Activated T-helper 1 cell treated with anti-CD3 and anti-CD28 coated beads, Interleukin-2, amount 50 U/mL, for 16 hours (primary cell): Measurements from ENCODE around the gene ARVCF.

Source experiments
- DNase-seq, 2 donors: peaks; one replicate each; pipeline ENCODE4 v3.0.0-alpha.2; 2020; ENCODE audit warnings: low read depth in 1 of 2, low spot score in 1 of 2

ARVCF gene

DNA sequence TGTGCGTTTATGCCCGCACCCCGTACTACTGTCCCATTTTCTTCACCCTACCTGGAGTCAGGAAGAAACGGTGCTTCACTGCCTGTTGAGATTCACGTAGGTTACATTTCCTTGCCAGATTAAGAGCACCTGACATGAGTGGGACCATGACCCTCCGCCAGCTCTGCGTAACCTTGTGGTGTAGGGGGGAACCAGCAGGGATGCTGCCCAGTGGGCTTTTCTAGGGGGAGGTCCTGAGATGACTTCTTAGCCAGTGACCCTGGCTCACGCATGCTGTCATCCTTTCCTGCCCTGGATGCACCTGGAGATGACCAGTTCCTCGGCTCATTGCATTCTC is 967 bp upstream of the ARVCF start:
- DNase-seq: no peak

DNA sequence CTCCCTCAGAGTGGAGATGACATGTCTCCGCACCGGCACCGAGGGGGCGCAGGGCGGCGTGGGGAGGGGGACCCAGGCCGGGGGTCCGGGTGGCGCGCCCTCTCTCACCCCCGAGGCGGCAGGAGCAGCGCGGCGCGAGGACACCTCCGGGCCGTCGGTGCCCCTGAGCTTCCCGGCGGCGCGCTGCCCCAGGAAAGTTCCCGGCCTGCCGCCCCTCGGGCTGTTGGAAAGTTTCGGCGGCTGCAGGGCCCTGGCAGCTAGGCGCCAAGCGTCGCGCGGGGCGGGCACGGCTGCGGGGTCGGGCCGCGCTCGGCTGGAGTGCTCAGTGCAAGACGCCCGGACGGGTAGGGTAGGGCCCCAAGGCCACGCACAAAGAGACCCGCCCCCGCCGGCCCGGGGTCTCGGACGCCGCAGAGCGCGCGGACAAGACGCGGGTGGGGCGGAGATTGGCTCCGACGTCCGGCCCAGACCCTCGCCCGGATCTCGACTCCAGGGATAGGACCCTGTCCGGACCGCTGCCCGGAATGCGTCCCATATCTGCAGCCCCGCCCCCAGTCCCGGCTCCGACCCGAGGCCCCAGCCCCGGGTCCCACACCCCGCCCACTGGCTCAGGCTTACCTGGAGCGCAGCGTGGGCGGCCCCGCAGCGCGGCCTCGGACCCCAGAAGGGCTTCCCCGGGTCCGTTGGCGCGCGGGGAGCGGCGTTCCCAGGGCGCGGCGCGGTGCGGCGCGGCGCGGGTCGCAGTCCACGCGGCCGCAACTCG is 471 bp downstream of the ARVCF start:
- no peak for DNase-seq

DNA sequence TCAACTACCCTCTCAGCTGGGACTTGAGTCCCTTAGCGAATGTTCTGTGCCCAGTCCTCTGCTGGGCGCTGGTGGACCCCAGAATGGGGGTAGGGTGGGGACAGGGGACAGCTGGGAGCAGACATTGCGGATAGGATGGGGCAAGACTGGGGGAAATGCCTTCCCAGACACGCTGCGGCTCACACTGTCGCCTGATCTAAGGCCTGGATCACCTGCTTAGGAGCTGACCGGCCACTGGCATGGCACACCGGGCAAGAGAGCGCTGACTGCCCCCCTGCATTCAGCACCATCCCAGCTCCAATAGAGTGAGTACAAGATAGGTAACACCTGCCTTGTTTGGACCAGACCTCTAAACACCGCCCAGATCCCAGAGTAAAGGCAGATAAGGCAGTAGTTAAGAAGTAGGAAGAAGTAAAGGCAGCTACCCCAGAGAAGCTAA is 1.4 kb downstream of the ARVCF start:
- no peak for DNase-seq

DNA sequence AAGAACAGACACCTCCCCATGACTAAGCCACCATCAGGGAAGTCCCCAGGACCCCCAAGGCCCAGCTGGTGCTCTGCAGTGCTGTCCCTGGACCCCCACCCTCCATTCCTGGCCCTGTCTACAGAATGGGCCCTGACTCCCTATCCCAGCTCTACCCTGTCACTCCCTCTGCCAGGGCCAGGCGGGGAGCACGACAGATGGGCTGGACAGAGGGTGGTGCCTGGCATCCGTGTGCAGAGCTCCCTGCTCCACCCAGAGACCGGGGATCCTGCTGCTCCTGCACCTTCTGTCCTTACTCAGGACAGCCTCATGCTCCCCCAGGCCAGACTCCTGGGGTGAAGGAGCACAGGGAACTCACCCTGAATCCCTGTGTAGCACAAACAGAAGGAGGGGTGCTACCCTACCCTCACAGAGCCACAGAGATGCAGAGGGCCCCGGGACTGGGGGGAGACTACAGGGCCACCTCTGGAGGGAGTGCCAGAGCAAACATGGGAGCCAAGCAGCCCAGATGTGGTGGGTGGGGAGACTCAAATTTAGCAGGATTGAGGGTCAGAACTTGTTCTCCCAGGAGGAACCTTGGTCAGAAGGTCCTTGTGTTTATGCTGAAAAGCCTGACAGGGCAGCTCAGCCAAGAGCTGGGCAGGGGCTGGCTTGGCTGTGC is 2.0 kb downstream of the ARVCF start:
- DNase-seq: no peak

DNA sequence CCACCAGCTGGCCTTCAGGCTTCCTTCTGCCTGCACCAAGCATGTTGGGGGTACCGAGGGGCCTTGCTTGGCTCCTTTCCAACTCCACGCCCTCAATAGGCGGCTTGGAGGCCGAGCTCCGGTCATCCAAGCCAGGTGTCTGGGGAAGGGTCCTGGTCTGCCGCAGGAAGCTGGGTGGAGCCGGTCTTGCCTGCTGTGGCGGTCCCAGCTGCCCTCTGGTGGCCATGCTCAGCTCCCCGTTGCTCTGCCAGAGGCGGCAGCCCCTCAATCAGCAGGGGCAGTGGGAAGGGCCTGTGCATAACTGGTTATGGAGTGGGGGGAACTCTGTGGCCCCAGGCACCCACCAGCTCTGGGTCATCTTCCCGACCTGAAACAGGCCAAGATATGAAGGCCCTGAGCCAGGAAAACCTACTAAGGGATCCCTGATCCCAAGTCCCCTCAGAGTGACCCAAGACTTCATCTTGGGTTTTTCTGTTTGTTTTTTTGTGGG is 3.2 kb downstream of the ARVCF start:
- no peak for DNase-seq

DNA sequence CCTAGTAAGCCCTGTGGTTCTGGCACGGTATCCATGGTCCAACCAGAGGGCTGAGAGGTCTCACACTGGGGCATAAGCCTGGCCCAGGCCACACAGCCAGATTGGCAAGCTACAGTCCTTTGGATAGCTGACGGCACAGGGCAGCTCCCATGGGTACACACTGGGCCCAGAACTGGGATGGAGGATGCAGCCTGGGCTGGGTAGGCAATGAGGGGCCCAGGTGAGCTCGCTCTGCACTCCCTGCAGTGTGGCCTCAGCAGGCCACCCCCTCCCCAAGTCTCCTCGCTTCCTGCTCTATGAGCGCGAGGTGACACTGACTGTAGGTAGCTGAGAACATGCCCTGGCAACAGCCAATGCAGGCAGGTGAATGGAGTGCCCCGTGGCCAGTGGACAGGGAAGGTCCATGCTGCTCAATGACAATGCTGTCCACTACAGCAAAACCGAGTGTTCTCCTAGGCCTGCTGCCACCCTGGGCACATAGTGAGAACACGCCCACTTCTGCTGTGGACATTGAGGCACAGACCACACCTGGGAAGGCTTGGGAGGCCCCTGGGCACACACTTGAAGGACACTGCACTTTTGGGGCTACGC is 3.8 kb downstream of the ARVCF start:
- DNase-seq: no peak

DNA sequence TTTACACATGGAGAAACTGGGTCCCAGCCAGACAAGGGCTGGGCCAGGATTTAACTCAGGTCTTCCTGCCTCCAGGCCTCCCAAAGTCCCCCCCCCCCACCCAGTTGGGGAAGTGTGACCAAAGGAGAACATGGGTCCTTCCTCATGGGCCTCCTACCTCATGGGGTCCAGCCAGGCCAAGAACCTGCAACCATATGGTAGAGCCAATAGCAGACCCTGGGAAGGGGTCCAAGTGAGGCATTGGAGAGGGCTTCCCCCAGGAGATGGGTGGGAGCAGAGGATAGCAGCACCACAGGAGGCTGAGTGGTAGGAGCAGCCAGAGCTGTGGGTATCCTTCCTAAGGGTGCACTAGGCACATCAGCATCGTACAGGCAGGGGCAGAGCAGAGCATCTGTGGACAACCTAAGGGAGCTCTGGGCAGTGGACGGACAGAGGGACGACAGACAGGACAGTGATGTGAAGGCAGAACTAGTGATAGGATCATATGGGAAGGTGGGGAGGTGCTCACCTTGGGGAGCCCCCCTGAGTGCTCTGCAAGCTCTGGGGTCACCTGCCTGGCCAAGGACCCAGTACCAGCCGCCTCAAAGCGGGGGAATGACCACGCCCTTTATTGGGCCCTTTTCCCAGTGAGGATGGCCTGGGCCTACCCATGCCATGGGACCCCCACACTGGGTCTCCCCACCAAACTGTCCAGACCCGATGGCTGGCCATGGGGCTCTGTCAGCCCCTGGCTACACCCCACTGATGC is 4.5 kb downstream of the ARVCF start:
- DNase-seq: no peak

DNA sequence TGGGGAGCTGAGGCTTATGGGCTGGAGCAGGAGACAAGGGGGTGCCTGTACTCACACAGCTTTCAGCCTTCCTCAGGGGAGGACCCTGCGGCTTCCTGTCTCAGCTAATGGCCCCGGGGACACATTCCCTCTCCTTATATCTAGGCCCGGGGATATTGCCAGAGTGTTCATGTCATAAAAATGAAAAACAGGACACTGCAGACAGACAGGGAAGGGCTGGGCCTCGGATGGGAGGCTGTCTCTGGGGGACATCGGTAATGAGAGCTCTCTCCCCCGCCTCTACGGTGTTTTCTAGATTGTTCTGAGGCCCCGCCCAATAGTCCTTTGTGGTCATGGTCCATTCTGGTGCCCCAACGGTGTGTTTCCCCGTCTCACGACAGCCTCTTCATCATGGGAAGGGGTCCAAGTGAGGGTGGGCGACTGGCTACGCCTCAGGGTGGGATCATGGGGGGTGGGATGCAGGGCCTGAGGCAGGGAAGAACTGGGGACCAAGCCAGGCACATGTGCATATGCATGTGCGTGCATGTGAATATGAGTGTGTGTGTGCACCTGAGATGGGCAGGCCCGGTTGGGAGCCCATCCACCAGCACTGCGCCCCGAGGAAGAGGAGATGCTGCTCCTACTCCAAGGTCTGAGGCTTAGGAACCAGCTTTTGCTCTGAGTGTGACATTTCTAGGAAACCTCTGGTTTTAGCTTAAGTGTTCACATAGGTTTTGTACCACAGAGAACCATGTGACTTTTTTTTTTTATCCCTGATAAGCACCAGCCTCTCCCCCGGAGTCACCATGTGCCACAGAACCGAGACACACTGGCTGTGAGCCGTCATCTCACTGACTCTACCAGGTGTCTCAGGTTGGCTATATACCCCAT is 5.3 kb downstream of the ARVCF start:
- no peak for DNase-seq

DNA sequence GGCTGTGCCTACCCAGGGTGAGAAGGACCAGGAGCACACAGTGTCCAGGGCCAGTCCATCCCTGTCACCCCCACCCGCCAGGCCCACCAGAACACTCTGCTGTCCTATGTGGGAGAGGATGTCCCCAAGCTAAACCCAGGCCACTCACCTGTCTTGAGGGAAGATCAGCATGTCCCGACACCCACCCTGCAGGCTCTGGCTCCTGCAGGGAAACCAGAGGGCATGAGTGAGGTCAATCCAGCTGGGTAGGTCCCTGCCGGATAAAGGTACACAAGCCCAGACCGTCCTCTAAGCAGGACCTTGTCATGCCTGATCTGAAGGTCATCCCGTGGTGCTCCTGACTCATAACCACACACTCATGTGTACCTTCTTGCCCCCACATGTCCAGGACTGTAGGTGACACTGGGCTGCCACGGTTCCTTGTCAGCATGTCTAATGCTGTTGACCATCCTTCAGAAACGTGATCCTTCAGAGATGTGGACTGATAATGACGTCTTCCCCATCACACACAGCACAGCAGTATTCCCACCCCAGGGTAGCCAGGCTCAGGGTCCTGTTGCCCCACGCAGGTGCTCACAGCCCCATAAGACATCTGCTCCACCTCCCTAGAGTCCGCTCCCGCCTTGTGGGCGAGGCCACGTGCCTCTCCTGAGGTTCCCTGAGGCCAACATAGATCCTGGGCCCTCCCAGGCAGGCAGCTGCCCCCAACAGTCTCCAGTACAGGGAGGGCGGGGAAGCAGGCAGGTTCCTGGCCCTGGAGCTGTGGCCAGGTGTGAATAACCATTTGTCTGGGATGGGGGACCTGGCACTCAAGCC is 6.1 kb downstream of the ARVCF start:
- no peak for DNase-seq

DNA sequence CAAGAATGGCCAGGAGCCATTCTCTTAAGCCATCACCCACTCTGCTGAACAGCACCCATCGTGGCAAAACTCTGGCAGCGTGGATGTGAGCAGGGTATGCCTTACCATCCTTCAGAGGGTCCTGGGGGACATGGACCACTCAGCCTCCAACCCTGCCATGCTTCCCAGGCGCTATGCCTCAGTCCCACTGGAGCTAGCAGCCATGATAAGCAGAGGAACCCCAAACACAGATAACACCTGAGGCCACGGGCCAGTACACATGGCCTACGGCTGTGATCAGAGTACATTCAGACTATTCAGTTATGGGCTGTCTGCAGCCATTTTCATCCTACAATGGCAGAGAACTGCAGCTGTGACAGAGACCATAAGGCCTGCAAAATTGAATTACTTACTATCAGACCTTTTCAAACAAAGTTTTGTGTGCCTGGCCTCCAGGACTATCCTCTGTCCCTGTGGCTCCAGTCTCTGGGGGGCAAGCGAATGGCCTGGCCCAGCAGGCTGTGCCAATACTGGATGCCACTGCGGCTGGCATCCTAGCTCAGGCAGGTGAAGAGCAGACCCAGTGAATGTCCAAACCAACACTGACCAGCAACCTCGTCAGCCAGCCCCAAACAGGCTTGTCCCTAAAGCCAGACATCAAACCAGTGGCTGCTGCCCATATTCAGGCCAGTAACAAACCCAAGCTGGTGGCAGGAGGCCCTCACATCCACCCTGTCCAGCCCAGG is 6.9 kb downstream of the ARVCF start:
- no peak for DNase-seq

DNA sequence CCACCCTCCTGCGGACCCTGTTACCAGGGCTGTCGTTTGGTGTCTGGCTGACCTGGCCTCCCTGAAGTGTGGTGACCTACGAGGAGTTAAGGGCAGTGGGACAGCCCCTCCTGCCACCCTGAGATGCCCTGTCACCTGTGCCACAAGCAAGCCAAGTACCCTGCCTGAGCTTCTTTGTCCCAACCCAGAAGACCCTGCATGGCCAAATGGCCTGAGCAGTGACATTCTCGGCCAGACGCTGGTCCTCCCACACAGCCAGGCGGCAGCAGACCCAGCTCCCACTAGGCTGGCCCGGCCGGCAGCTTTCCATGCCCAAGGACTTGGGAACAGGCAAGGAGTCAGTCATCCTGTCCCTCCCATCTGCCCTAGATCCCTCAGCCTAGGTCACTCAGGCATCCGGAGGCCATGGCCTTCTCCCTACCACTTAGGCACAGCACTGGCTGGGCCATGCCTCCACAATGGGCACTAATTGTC is 7.6 kb downstream of the ARVCF start:
- no peak for DNase-seq

DNA sequence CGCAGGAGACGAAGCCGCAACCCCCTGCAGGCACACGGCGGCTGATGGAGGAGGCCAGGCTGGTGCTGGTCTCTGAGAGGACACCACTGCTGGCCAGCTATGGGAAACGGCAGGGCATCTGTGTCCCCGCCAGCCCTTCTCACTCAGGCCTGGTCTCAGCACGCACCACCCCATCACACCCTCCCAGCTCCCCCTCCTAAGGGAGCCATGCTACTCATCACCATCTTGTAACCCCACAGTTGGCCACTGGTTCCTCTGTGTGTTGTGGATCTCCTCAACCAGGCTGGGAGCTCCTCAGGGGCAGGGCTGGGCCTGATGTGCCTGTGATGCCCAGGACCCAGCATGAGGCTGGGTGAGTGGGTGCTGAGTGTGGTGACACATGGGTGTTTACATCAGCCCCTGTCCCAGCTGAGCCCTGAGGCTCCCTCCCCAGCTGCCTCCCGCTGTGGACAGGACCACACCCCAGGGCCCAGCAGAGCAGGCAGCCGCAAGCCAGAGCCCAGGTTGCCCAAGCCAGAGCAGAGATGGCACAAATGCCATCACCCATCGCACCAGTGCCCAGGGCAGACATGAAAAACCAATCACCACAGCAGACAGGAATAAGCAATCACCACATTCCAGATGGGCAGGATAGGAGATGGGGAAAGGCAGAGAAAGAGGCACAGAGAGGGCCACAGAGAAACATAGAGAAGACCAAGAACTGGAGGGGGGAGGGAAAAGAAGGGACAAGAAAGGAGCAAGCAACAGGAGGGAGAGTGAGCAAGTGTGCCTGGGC is 8.2 kb downstream of the ARVCF start:
- no peak for DNase-seq

DNA sequence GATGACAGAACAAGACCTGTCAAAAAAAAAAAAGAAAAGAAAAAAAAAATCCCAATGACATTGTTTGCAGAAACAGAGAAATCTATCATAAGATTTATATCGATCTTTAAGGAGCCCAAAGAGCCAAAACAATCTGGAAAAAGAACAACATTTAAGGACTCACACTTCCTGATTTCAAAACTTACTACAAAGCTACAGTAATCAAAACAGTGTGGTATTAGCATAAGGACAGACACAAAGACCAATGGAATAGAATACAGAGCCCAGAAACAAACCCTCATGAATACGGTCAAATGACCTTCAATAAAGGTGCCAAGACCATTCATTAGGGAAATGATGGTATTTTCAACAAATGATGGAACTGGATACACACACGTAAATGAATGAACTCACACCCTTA is 12.2 kb downstream of the ARVCF start:
- DNase-seq: no peak

DNA sequence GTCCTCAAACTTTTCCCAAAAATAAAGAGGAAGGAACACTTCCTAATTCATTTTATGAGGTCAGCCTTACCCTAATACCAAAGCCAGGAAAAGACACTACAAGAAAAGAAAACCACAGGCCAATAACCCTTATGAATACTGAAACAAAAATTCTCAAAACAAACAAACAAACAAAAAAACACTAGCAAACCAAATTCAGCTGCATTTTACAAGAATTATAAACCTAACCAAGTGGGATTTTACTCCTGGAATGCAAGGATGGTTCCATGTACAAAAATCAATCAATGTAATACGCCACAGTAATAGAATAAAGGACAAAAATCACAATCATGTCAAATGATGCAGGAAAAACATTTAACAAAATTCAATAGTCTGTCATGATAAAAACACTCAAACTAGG is 13.3 kb downstream of the ARVCF start:
- no peak for DNase-seq

DNA sequence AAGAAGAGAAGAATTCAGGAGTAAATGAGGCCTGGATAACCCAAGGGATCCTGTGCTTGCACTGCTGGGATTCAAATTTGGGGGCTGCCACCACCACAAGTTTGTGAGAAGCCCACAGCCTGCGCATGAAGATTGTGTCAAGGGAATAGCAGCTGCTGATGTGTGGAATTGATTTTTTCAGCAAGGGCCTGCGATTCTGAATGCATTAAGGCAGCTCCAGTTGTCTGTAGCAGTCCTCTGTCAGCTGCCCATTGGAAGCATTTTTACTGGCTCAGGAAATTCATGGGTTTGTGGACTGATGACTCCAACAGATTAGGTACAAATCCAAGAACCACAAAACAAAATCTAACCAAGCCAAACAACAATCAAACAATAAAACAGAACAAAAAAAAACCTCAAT is 14.0 kb downstream of the ARVCF start:
- no peak for DNase-seq

DNA sequence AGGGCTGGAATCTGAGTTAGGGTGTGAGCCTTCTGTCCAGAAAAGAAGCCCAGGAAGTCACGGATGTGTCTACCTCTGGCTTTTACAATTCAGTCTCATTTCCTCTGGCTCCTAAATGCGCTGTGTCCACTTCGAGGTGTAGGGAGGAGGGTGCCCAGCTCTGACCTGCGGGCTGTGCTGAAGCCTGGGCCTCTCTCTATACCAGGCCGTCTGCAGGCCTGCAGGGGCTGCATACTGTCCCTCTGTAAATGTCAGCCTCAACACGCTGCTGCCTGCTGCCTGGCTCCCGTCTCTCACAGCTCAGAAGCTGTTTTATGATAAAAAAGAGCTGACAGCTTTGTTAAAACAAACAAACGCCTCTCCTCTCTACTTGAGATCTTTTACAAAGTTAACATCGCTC is 14.5 kb downstream of the ARVCF start:
- no peak for DNase-seq

DNA sequence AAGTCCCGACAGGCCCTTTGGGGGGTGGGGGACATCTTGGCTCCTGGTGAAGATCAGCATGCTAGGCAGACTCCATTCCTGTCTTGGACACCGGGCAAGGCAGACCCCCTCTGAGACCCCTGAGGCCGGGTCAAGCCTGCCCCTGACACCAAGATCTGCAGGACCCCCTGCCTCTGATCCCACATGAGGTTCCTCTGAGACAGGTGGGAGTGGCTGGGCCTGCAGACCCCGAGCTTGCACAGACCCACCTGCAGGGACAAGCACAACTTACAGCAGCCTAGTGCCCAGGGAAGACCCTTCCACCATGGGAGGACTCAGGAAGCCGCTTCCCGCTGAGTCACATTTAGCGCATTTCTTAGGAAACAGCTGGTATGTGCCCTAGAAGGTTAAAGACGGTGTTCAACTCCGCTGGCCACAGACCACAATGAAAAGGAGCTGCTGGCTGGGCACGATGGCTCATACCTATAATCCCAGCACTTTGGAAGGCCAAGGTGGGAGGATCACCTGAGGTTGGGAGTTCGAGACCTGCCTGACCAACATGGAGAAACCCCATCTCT is 15.5 kb downstream of the ARVCF start:
- DNase-seq: no peak
